Endothelial cell of umbilical vein (primary cell): ENCODE measurements around the gene SLC25A48. TPM values are rescaled to one million over a fixed set of nuclear protein-coding genes. Genes with fewer than 3 reads are reported as not detected.

Experiments
- BruUV-seq: library from RNA; stranded (reverse); fragments of 400-500 nt; replicated peaks from 2 replicates; lab custom pipeline; 2021; lab: Mats Ljungman, UMichigan
- CTCF ChIA-PET: fragments of 300-600, 350-600 bp; sonication (Branson Sonifier 250); formaldehyde crosslinking; loops from one replicate; lab custom pipeline; 2021; ENCODE audit warnings: antibody characterized with exemption, inconsistent platforms; lab: Charles Lee
- POLR2A ChIA-PET: fragments of 300-600, 350-600 bp; sonication (Branson Sonifier 250); formaldehyde crosslinking; loops from one replicate; lab custom pipeline; 2021; ENCODE audit warnings: antibody characterized with exemption, inconsistent platforms; lab: Charles Lee
- DNase-seq: peaks from one replicate; pipeline ENCODE4 v3.0.0-alpha.2; 2011; ENCODE audit warnings: low read depth, low spot score
- FAIRE-seq: peaks from 2 replicates; lab custom pipeline; 2011; peaks lifted over from hg19 to GRCh38; lab: Jason Lieb, UNC
- H2AFZ ChIP-seq: 2 replicates; pipeline ENCODE4 v1.6.0; 2012; ENCODE audit warnings: low read depth, low read length, control low read depth, inconsistent platforms
- H3K27ac ChIP-seq: 2 replicates; pipeline ENCODE4 v1.5.1; 2011; ENCODE audit warnings: low read depth, mild to moderate bottlenecking, control low read depth, low read length, moderate library complexity; ENCODE audit not compliant: insufficient read depth
- H3K27me3 ChIP-seq, 2 experiments: 2 replicates each; pipeline versions ENCODE4 v1.6.0 to v1.6.1; 2011; ENCODE audit warnings: low read length in 2 of 2, mixed read lengths in 1 of 2; ENCODE audit not compliant: control insufficient read depth in 2 of 2, insufficient read depth in 2 of 2
- H3K36me3 ChIP-seq, 2 experiments: 2 replicates in 1 of 2; 3 replicates in 1 of 2; pipeline ENCODE4 v1.5.1; 2011; ENCODE audit warnings: low read length in 2 of 2, mild to moderate bottlenecking in 1 of 2, moderate library complexity in 1 of 2; ENCODE audit not compliant: control insufficient read depth in 2 of 2, insufficient read depth in 2 of 2; ENCODE audit errors: extremely low read depth in 1 of 2
- H3K4me1 ChIP-seq: 3 replicates; pipeline ENCODE4 v1.5.1; 2011; ENCODE audit warnings: mild to moderate bottlenecking, low read length; ENCODE audit not compliant: control insufficient read depth, insufficient read depth; ENCODE audit errors: extremely low read depth
- H3K4me2 ChIP-seq: 2 replicates; pipeline ENCODE4 v1.6.1; 2011; ENCODE audit warnings: low read length, control low read depth, mixed read lengths; ENCODE audit not compliant: insufficient read depth
- H3K4me3 ChIP-seq, 3 experiments: fragments of 200-600 bp in 1 of 3; sonication (generic), shearing (Covaris generic) in 1 of 3; replicated peaks in 1 of 3; 2 replicates each; pipeline ENCODE4 v1.5.1; 2011 to 2016; ENCODE audit warnings: control low read depth in 3 of 3, low read length in 3 of 3, mild to moderate bottlenecking in 2 of 3, inconsistent platforms in 1 of 3, low read depth in 1 of 3, moderate library complexity in 1 of 3; ENCODE audit not compliant: insufficient read depth in 1 of 3
- H3K79me2 ChIP-seq: 2 replicates; pipeline ENCODE4 v1.6.0; 2012; ENCODE audit warnings: low read length, inconsistent platforms; ENCODE audit not compliant: control insufficient read depth, insufficient read depth
- H3K9ac ChIP-seq: replicated peaks from 2 replicates; pipeline ENCODE3; 2011; ENCODE audit warnings: low read length, control low read depth; ENCODE audit not compliant: insufficient read depth; ENCODE audit errors: extremely low read depth
- H3K9me1 ChIP-seq: replicated peaks from 3 replicates; pipeline ENCODE4 v1.6.0; 2011; ENCODE audit warnings: mild to moderate bottlenecking, low read length; ENCODE audit not compliant: control insufficient read depth, insufficient read depth; ENCODE audit errors: extremely low read depth
- H3K9me3 ChIP-seq: replicated peaks from 2 replicates; pipeline ENCODE4 v1.5.1; 2012; ENCODE audit warnings: low read length, inconsistent platforms; ENCODE audit not compliant: control insufficient read depth, insufficient read depth
- H4K20me1 ChIP-seq: replicated peaks from 2 replicates; pipeline ENCODE3; 2011; ENCODE audit warnings: mild to moderate bottlenecking, low read length; ENCODE audit not compliant: control insufficient read depth, insufficient read depth; ENCODE audit errors: extremely low read depth
- CTCF ChIP-seq, 2 donors: IDR thresholded peaks; 1 replicate in 1 of 2; 2 replicates in 1 of 2; pipeline ENCODE4 v1.5.1; 2011; ENCODE audit warnings: low read length in 2 of 2, mild to moderate bottlenecking in 2 of 2, moderate library complexity in 2 of 2, control low read depth in 1 of 2, inconsistent platforms in 1 of 2, low read depth in 1 of 2; ENCODE audit not compliant: insufficient read depth in 1 of 2; ENCODE audit errors: extremely low read depth in 1 of 2
- EZH2 ChIP-seq: IDR thresholded peaks from 2 replicates; pipeline ENCODE4 v1.6.1; 2012; ENCODE audit warnings: borderline replicate concordance, low read depth, mild to moderate bottlenecking, moderate library complexity, low read length, inconsistent platforms; ENCODE audit not compliant: severe bottlenecking
- FOS ChIP-seq: IDR thresholded peaks from 2 replicates; pipeline ENCODE4 v1.6.1; 2011; ENCODE audit warnings: mild to moderate bottlenecking, low read length, moderate library complexity, borderline replicate concordance; ENCODE audit not compliant: insufficient read depth
- GATA2 ChIP-seq: IDR thresholded peaks from 2 replicates; pipeline ENCODE4 v1.7.0; 2011; ENCODE audit warnings: low read depth, mild to moderate bottlenecking, moderate library complexity, mixed read lengths, low read length; ENCODE audit not compliant: insufficient read length, insufficient read depth
- JUN ChIP-seq: IDR thresholded peaks from 2 replicates; pipeline ENCODE4 v1.6.1; 2011; ENCODE audit warnings: borderline replicate concordance, low read depth; ENCODE audit not compliant: insufficient read length, insufficient read depth
- MAX ChIP-seq: IDR thresholded peaks from 2 replicates; pipeline ENCODE4 v1.6.1; 2011; ENCODE audit not compliant: insufficient read depth, insufficient read length
- MYC ChIP-seq: IDR thresholded peaks from one replicate; pipeline ENCODE4 v1.6.1; 2011; ENCODE audit warnings: mild to moderate bottlenecking, low read depth, low read length
- POLR2A ChIP-seq: IDR thresholded peaks from 2 replicates; pipeline ENCODE4 v1.6.1; 2012; ENCODE audit warnings: low read depth, mild to moderate bottlenecking, control low read depth, low read length
- POLR2AphosphoS5 ChIP-seq: IDR thresholded peaks from 2 replicates; pipeline ENCODE4 v1.6.1; 2012; ENCODE audit warnings: low read depth, mild to moderate bottlenecking, control low read depth, low read length, moderate library complexity; ENCODE audit not compliant: insufficient read depth
- dilution Hi-C: fragments of 300-500 bp; cut with MboI; formaldehyde crosslinking; loops from one replicate; pipeline ENCODE4 v1.15.0; 2019; ENCODE audit warnings: low sequenced_read_pairs; ENCODE audit not compliant: extremely low pct_ligation_motif_present
- intact Hi-C: fragments of 100-400 bp; cut with micrococcal nuclease; formaldehyde crosslinking; loops from one replicate; pipeline ENCODE4 v1.10.0; 2022
- polyA plus RNA-seq, 4 experiments: library from polyadenylated mRNA; depleted of rRNA in 3 of 4; stranded (reverse) in 3 of 4; unstranded in 1 of 4; fragments of >200 nt; gene quantifications; 2 replicates each; pipeline versions ENCODE4 v1.2.1 to v1.2.3, GENCODE V29; 2011 to 2012; ENCODE audit warnings: missing spikeins in 1 of 4
- total RNA-seq: library from RNA; stranded (reverse); gene quantifications from 2 replicates; pipeline ENCODE4 v1.2.3, GENCODE V29; 2021

SLC25A48 gene
- total and polyA plus RNA-seq, 2 donors (not counting 3 experiments of a cell fraction or from before 2014, with no cell fraction given) = not detected

- no peak overlapping the region for H3K27ac ChIP-seq
- TF ChIP-seq MYC (no peak), POLR2AphosphoS5 (no peak), JUN (no peak), GATA2 (no peak), MAX (no peak), CTCF (IDR thresholded peaks at IDR 0.05; ENCODE audit: extremely low read depth in 1 of 2, insufficient read depth in 1 of 2, low read depth in 1 of 2, low read length in 2 of 2) (no peak), FOS (no peak), POLR2A (no peak), EZH2 (no peak)
- CTCF ChIA-PET = interaction anchor here (1.6 to 2.5 kb wide), 2 partner anchors 197 to 328 kb away, joined by 5 to 27 read pairs; no protein-coding TSS in a partner anchor
- BruUV-seq = no TSS peak
- intact Hi-C loops = loop anchor here (5.0 kb wide), 1 partner anchor 92 kb away; no protein-coding TSS in a partner anchor
- no peaks in the 10 kb centered on the region for H3K9me3 ChIP-seq
- H3K79me2 ChIP-seq = no peaks in the 10 kb centered on the region
- POLR2A ChIA-PET = no interaction called here
- H3K9me1 ChIP-seq = no peaks in the 10 kb centered on the region
- dilution Hi-C loops = no loop called here
- DNase-seq (no peak), FAIRE-seq (no peak)
- peaks cover 0 to 7% of the 10 kb centered on the region in 2 experiments for H3K27me3 ChIP-seq
- no peak overlapping the region for H3K4me2 ChIP-seq
- no peaks in the 10 kb centered on the region for H3K36me3 ChIP-seq
- H4K20me1 ChIP-seq = no peaks in the 10 kb centered on the region
- H3K4me1 ChIP-seq = no peaks in the 10 kb centered on the region
- H3K4me3 ChIP-seq = no peak overlapping the region
- H3K9ac ChIP-seq = no peak overlapping the region
- H2AFZ ChIP-seq = no peak overlapping the region
These were observed 50.6 kb downstream of the SLC25A48 start for GRCh38 chr5:135885031-135885430.
